ENCODE data around the gene COLQ. TPM values are rescaled to one million over a fixed set of nuclear protein-coding genes. Genes with fewer than 3 reads are reported as not detected.

Gene COLQ
- total RNA-seq, 1 experiment from 2014 or later = 0.64 TPM

- Histone ChIP-seq H3K36me3 (ENCODE audit: control insufficient read depth, insufficient read depth, low read length) (peaks cover 29% of the 10 kb centered on the region), H3K27ac (ENCODE audit: low read length) (no peak overlapping the region), H3K9me3 (ENCODE audit: control insufficient read depth, insufficient read depth, low read depth, low read length) (no peaks in the 10 kb centered on the region), H3K4me1 (ENCODE audit: control insufficient read depth, insufficient read depth, low read length) (peaks cover 3% of the 10 kb centered on the region; the same call in 1 of the 2 replicates), H3K4me3 (ENCODE audit: low read depth in 2 of 2, low read length in 2 of 2) (no peak overlapping the region), H3K27me3 (ENCODE audit: control insufficient read depth, insufficient read depth, low read length) (no peaks in the 10 kb centered on the region)
- intact Hi-C loops (cut with micrococcal nuclease; ENCODE audit: unreplicated experiment) = loop anchor here (5.0 kb wide), 1 partner anchor 124 kb away; no protein-coding TSS in a partner anchor
- TF ChIP-seq POLR2AphosphoS5 (IDR thresholded peaks at IDR 0.05; ENCODE audit: low read depth, low read length) (no peak), REST (IDR thresholded peaks at IDR 0.05; ENCODE audit: insufficient read depth in 1 of 2, low read depth in 2 of 2, low read length in 1 of 2) (no peak), SIN3A (IDR thresholded peaks at IDR 0.05; ENCODE audit: borderline replicate concordance, insufficient read depth, low read depth, low read length) (no peak), CTCF (IDR thresholded peaks at IDR 0.05) (no peak), TCF7L2 (IDR thresholded peaks at IDR 0.05; ENCODE audit: low read depth, low read length) (no peak)
- no peak for ATAC-seq
- CTCF ChIA-PET = no interaction called here
- BruUV-seq (replicated peaks) = no TSS peak
- POLR2A ChIA-PET = interaction anchor here (0.5 kb wide), 1 partner anchor 150 kb away, joined by 3 read pairs; no protein-coding TSS in a partner anchor
- in situ Hi-C loops (cut with HindIII; ENCODE audit: low pct_unique_long_range_greater_than_20kb, low sequenced_read_pairs) = no loop called here
- DNase-seq (ENCODE audit: low read depth, low spot score) = no peak
These were observed 88.0 kb downstream of the COLQ start for GRCh38 chr3:15433531-15433930.

GRCh38 chr3:15431256-15431837, 90.2 kb downstream of the COLQ start:
- Histone ChIP-seq H3K9me3 (ENCODE audit: control insufficient read depth, insufficient read depth, low read depth, low read length) (no peaks in the 10 kb centered on the region), H3K36me3 (ENCODE audit: control insufficient read depth, insufficient read depth, low read length) (peaks cover 38% of the 10 kb centered on the region), H3K27ac (ENCODE audit: low read length) (no peak overlapping the region), H3K27me3 (ENCODE audit: control insufficient read depth, insufficient read depth, low read length) (no peaks in the 10 kb centered on the region), H3K4me1 (ENCODE audit: control insufficient read depth, insufficient read depth, low read length) (peaks cover 3% of the 10 kb centered on the region; the same call in 1 of the 2 replicates), H3K4me3 (ENCODE audit: low read depth in 2 of 2, low read length in 2 of 2) (no peak overlapping the region)
- DNase-seq (ENCODE audit: low read depth, low spot score) = no peak
- in situ Hi-C loops (cut with HindIII; ENCODE audit: low pct_unique_long_range_greater_than_20kb, low sequenced_read_pairs) (no loop called here), intact Hi-C loops (cut with micrococcal nuclease; ENCODE audit: unreplicated experiment) (loop anchor here (5.0 kb wide), 1 partner anchor 126 kb away; no protein-coding TSS in a partner anchor)
- no peak for ATAC-seq
- no TSS peak for BruUV-seq (replicated peaks)
- CTCF ChIA-PET = no interaction called here
- POLR2A ChIA-PET = no interaction called here
- TF ChIP-seq SIN3A (IDR thresholded peaks at IDR 0.05; ENCODE audit: borderline replicate concordance, insufficient read depth, low read depth, low read length) (no peak), TCF7L2 (IDR thresholded peaks at IDR 0.05; ENCODE audit: low read depth, low read length) (no peak), POLR2AphosphoS5 (IDR thresholded peaks at IDR 0.05; ENCODE audit: low read depth, low read length) (no peak), CTCF (IDR thresholded peaks at IDR 0.05) (no peak)
